A549 treated with GW870086 at 1 μM for 4 hours (cell line): Measurements from ENCODE around the gene ITGA8. TPM values are rescaled to one million over a fixed set of nuclear protein-coding genes. Genes with fewer than 3 reads are reported as not detected.

Experiments
- total RNA-seq: library from RNA; stranded (reverse); fragments of 200-300 nt; extraction: Qiagen RNA extraction; gene quantifications from 5 replicates; pipeline ENCODE4 v1.2.3, GENCODE V29; 2022; ENCODE audit warnings: low read depth

Gene ITGA8
- total RNA-seq = not detected in 5 replicates

GRCh38 chr10:15719899-15720634 is at the start of gene ITGA8:
Gene ITGA8, minus strand, starts transcription at chr10:15719922. Its CDS starts 151 bp downstream, at chr10:15719771.

Other genes starting within 250 kb of the ITGA8 start
- 12.3 to 15.7 TPM (median 13.9 TPM) in 5 replicates for gene MINDY3, start 140.6 kb upstream of the ITGA8 start, total RNA-seq